HG02981 (cell line): Measurements from ENCODE around the gene FRYL.

Source experiments
- ATAC-seq: cut with Tn5 transposase; IDR thresholded peaks from one replicate; pipeline ENCODE4 v1.9.1; 2021; ENCODE audit warnings: mild to moderate bottlenecking, moderate library complexity; ENCODE audit not compliant: unreplicated experiment

Gene FRYL

DNA sequence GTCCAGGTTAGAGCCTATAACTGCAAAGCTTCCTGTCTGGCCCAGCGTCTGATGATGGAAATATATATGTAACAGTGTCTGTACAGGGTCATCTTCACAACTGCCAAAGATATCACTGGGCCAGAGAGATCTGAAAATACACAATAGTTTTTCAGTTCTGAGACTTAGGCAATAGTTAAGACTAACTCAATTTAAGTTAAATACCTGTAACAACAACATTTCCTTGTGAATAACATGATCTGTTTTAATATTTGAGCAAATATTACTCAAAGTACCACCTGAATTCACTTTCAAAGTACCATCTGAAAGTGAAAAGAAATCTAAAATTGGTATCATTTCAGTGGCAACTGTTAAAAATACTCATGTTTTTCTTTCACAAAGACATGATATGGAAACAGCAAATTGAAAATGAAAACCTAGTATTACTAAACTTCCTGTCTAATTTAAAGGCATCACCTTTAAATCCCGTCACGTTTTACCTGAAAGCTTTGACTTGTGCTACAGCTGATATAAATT, 280.5 kb downstream of the FRYL start:
- ATAC-seq = peak; percentile 79

DNA sequence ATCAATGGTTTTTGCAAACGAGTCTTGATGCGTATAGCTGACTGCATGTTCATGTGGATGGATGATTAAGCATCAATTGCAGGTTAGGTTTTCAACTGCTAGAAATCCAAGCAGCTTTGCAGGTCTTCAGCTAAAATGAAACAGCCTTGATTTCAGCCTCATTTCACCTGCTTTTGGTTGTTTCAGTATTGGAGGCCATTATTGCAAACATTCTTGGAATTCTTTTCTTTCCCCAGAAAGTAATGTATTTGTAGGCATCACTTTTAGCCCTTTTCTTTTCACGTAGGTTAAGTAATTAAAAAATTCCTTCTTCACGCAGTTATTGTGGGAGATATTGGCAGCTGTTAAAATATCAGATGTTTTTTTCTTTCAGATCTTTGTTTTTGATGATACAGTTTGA, 281.2 kb downstream of the FRYL start:
- ATAC-seq = no peak

GRCh38 chr4:48495941-48496340, 284.1 kb downstream of the FRYL start:
- ATAC-seq = no peak

DNA sequence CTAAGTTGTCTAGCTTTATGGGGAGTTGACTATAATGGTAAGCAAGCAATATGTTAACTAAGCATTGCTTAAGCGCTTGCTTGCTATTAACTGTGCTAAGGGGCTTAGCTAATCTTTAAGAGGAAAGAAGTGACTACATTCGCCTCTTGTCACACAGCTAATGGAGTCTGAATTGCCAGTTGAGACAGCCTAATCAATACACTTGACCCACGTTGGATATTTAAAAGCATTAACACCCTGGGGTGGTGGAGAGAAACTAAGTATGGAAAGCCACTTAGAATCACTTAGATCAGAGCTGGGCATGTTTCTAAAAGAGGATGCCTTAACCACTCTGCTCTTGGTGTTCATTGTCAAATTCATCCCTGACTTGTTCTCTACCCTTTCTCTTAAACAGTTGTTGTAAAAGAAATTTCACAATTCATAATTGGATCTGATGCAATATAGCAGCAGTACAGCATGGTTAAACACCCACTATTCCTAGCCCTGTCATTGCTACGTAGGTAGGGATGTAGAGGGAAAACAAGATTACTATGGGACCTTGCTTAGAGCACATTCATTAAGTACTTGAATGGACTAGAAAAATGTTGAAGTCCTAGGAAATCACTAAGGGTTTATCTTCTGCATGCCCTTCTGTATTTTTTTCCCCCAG, 286.5 kb downstream of the FRYL start:
- no peak for ATAC-seq

GRCh38 chr4:48491514-48492176, 288.4 kb downstream of the FRYL start:
- ATAC-seq = no peak

DNA sequence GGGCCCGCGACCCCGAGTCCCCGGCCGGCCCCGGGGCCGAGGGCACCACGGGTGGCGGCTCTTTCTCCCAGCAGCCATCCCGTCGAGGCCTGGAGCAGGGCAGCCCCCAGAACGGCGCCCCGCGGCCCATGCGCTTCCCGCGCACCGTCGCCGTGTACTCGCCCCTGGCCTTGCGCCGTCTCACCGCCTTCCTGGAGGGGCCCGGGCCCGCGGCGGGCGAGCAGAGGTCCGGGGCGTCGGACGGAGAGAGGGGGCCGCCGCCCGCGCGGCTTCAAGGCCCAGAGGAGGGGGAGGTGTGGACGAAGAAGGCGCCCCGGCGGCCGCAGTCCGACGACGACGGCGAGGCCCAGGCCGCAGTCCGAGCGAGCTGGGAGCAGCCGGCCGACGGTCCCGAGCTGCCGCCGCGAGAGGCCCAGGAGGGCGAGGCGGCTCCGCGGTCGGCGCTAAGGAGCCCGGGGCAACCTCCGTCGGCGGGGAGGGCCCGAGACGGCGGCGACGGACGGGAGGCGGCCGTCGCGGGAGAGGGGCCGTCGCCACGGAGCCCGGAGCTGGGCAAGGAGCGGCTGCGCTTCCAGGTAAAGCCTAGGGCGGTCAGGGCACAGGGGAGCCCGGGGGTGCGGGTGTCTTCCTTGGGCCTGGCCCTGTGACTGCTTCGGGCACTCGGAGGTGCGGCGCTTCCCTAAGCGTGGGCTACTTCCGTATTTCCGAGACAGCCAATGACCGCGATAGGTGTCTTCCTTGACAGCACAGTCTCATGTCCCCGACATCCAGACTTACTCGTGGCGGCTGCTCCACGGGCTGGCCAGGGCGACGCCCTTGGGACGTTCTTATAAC, 289.2 kb downstream of the FRYL start:
- no peak for ATAC-seq

- no peak for ATAC-seq
Observed at GRCh38 chr4:48490012-48490679, 289.9 kb downstream of the FRYL start, which contains the start of gene ZAR1. Gene ZAR1 (plus strand): TSS chr4:48490252. CDS start chr4:48490292, 40 bp downstream.

- no peak for ATAC-seq
Observed at GRCh38 chr4:48489683-48490011, 290.4 kb downstream of the FRYL start.

- ATAC-seq = no peak
Observed at GRCh38 chr4:48484494-48485168, 295.4 kb downstream of the FRYL start.

GRCh38 chr4:48483777-48484493, 296.1 kb downstream of the FRYL start:
- no peak for ATAC-seq

DNA sequence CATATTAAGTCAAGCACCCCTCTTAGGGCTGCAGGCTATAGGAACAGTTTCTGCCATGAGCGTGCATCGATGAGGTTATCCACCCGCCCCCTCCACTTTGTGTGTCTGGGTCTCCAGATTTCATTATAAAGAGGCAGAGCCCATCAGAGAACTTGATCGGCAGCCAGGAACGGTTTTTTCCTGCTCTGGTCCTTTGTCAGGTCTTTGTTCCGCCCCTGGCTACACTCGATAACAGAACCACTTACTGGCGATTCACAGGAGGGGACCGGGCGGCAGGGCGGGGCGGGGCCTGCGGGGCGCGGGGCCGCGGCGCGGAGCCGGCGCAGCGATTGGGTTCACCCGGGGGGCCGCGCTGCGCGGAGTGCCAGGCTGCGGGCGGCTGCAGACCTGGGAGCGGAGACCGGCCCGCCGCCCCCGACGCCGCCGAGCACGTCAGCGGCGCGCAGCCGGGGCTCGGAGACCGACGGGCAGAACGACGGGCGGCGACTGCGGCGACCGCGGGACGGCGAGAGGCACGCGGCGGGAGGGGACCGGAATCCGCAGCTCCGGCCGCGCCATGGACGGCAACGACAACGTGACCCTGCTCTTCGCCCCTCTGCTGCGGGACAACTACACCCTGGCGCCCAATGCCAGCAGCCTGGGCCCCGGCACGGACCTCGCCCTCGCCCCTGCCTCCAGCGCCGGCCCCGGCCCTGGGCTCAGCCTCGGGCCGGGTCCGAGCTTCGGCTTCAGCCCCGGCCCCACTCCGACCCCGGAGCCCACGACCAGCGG, 296.9 kb downstream of the FRYL start, which contains the start of gene SLC10A4:
SLC10A4 (plus strand) TSS at position 338 of the 771 bp plus-strand sequence; CDS start at position 557, 219 bp downstream.
- no peak for ATAC-seq

DNA sequence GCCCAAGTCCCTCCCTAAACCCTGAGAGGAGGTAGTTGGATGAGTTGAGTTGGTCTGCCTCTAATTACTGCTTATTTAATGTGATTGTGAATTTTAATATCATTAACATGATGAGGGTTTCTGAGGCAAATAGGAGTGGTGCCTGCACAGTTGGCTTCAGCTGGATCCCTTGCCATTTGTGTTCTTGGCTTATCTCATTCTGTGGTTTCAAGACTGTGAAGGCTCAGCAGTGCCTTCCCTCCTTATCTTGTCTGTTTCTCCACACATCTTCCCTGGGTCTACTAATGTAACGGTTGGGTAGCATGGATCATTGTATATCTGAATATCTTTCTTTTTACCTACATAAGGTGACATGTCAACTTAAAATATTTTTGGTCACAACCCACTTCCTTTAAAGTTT, 298.5 kb downstream of the FRYL start:
- ATAC-seq = no peak

DNA sequence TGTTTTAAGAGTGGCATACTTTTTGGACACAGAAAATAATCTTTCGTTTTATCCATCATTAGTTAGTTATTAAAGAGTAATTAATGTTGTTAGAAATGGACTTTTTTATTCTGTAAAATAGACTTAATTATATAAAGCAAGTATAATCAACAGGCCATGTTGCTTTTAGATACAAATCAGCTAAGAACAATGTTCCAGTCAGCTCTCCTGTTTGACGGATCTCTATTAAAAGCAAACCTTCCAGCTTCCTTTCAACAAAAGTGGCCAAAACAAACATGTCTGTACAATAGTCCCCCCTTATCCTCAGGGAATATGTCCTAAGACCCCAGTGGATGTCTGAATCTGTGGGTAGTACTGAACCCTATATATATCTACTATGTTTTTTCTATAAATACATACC, 301.8 kb downstream of the FRYL start:
- no peak for ATAC-seq

DNA sequence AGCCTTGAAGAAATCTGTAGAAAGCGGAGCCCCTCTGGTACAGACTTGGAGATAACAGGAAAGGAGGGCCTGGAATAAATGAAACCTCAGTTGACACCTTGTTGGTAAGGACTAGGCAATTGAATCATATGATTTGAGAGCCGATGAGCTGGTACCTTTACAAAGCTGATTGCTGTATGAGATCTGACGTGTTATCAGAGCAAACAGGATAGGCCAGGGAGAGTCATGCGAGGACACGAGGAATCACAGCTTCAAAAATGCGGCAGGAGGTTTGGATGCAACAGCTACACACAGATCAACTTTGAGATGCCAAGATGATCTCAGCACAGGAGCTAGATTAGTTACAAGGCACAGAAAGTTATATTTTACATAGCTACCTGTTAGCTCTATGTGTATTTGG, 304.3 kb downstream of the FRYL start:
- ATAC-seq = no peak

- ATAC-seq = no peak
Observed at GRCh38 chr4:48472794-48473193, 307.3 kb downstream of the FRYL start.

DNA sequence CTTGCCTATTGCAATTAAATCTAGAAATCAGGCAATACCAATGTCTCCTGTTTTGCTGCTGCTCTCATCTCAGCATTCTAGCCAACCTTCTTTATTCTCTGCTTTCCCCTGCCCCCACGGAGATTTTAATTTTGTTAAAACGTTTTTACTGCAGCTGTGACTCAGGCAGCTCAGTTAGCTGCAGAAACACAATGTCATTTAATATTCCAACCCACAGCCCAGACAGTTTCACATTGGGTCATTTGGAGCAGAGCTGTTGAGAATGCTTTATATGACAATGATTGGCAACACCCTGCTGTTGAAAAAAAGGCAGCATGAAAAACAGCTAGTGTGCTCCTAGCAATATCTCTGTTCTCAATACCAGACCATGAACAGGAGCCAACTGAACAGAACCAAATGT, 309.5 kb downstream of the FRYL start:
- ATAC-seq = no peak

GRCh38 chr4:48470137-48470536, 309.9 kb downstream of the FRYL start:
- no peak for ATAC-seq

- ATAC-seq = no peak
Observed at GRCh38 chr4:48467891-48468290, 312.2 kb downstream of the FRYL start.

GRCh38 chr4:48467442-48467841, 312.6 kb downstream of the FRYL start:
- ATAC-seq = no peak
